Measurements from ENCODE around the gene OR2C3. TPM values are rescaled to one million over a fixed set of nuclear protein-coding genes. Genes with fewer than 3 reads are reported as not detected.

OR2C3 gene
- total and polyA plus RNA-seq, 8 donors, result not detected

DNA sequence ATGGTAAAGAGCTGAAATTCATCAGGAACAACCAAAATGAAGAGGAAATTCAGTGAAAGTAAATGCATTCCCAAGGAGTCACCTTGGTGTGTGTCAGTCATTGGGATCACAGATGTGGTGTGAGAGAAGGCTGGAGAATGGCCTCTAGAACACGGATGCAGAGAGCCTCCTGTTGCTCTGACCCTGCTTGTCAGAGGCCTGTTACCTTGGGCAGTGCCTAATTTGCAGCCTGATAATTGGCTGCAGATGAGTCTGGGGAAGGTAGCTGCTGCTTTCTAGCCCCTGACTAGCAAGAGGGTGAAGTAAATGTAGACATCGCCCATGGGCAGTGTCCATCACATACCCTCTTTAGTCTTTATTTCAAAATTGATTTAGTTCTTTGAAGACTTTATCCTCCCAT lies 16.0 kb upstream of the OR2C3 start:
- Histone ChIP-seq H3K27me3 (no peaks in the 10 kb centered on the region), H3K4me3 (no peak overlapping the region), H3K4me1 (no peaks in the 10 kb centered on the region), H3K9me3 (no peaks in the 10 kb centered on the region), H3K36me3 (no peaks in the 10 kb centered on the region), H3K27ac (no peak overlapping the region)
- TF ChIP-seq POLR2AphosphoS5 (IDR thresholded peaks at IDR 0.05) (no peak), EP300 (IDR thresholded peaks at IDR 0.05) (no peak), POLR2A (IDR thresholded peaks at IDR 0.05) (no peak), CTCF (IDR thresholded peaks at IDR 0.05) (no peak)
- intact Hi-C loops (cut with DNase I; ENCODE audit: low total_unique reads), result no loop called here
- WGBS, 5 donors, result 56 to 88% (median 65%) methylated on average over 2 of the region's 2 CpGs
- no peak for DNase-seq

- no peaks in the 10 kb centered on the region for H3K9me3 ChIP-seq
- no peak overlapping the region for H3K27ac ChIP-seq
- H3K36me3 ChIP-seq, result no peaks in the 10 kb centered on the region
- 27 to 58% (median 50%) methylated on average over 1 of the region's 1 CpG for WGBS, 5 donors
- no peak overlapping the region for H3K4me3 ChIP-seq
- TF ChIP-seq CTCF (IDR thresholded peaks at IDR 0.05) (no peak), POLR2AphosphoS5 (IDR thresholded peaks at IDR 0.05) (no peak), POLR2A (IDR thresholded peaks at IDR 0.05) (no peak), EP300 (IDR thresholded peaks at IDR 0.05) (no peak)
- intact Hi-C loops (cut with DNase I; ENCODE audit: low total_unique reads), result no loop called here
- no peaks in the 10 kb centered on the region for H3K27me3 ChIP-seq
- no peaks in the 10 kb centered on the region for H3K4me1 ChIP-seq
- DNase-seq, result no peak
Observed at GRCh38 chr1:247551721-247552120, 15.5 kb upstream of the OR2C3 start.

GRCh38 chr1:247548769-247549182 lies 12.5 kb upstream of the OR2C3 start, which contains the start of gene GCSAML:
Gene GCSAML (plus strand): TSS chr1:247549134. CDS start chr1:247549192, 58 bp downstream.
- H3K4me1 ChIP-seq, result no peaks in the 10 kb centered on the region
- intact Hi-C loops (cut with DNase I; ENCODE audit: low total_unique reads), result no loop called here
- TF ChIP-seq POLR2A (IDR thresholded peaks at IDR 0.05) (no peak), POLR2AphosphoS5 (IDR thresholded peaks at IDR 0.05) (no peak), EP300 (IDR thresholded peaks at IDR 0.05) (no peak), CTCF (IDR thresholded peaks at IDR 0.05) (no peak)
- no peak within 1 kb of the TSS for H3K27ac ChIP-seq
- WGBS, 5 donors, result 59 to 74% (median 73%) methylated on average over 13 of the region's 13 CpGs
- H3K9me3 ChIP-seq, result no peaks in the 10 kb centered on the region
- H3K4me3 ChIP-seq, result no peak within 1 kb of the TSS
- H3K27me3 ChIP-seq, result no peaks in the 10 kb centered on the region
- no peaks in the 10 kb centered on the region for H3K36me3 ChIP-seq
- DNase-seq, result no peak

- Histone ChIP-seq H3K27ac (no peak overlapping the region), H3K27me3 (no peaks in the 10 kb centered on the region), H3K4me1 (no peaks in the 10 kb centered on the region), H3K4me3 (no peak overlapping the region), H3K9me3 (no peaks in the 10 kb centered on the region), H3K36me3 (no peaks in the 10 kb centered on the region)
- WGBS, 5 donors, result 51 to 61% (median 59%) methylated on average over 5 of the region's 5 CpGs
- no peak for DNase-seq
- intact Hi-C loops (cut with DNase I; ENCODE audit: low total_unique reads), result no loop called here
- TF ChIP-seq EP300 (IDR thresholded peaks at IDR 0.05) (no peak), POLR2A (IDR thresholded peaks at IDR 0.05) (no peak), POLR2AphosphoS5 (IDR thresholded peaks at IDR 0.05) (no peak), CTCF (IDR thresholded peaks at IDR 0.05) (no peak)
Observed at GRCh38 chr1:247548092-247548491, 11.9 kb upstream of the OR2C3 start.

Measured in stomach (tissue), 9 donors.